HepG2 (cell line): ENCODE measurements around the gene APOL4. TPM values are rescaled to one million over a fixed set of nuclear protein-coding genes. Genes with fewer than 3 reads are reported as not detected.

ENCODE experiments used
- GABPB1 ChIP-seq: IDR thresholded peaks from 2 replicates; pipeline ENCODE4 v1.6.1; 2016; ENCODE audit warnings: mild to moderate bottlenecking, missing genetic modification reagents, moderate library complexity, missing compliant biosample characterization
- POLR2AphosphoS2 ChIP-seq: IDR thresholded peaks from 2 replicates; pipeline ENCODE4 v1.6.1; 2011; ENCODE audit warnings: low read depth, low read length, improper control_type of control experiment
- SALL1 ChIP-seq: sonication (generic); formaldehyde crosslinking; IDR thresholded peaks from 2 replicates; pipeline ENCODE4 v1.8.0; 2022; ENCODE audit warnings: mild to moderate bottlenecking, missing genetic modification reagents
- SMC3 ChIP-seq: IDR thresholded peaks from 2 replicates; pipeline ENCODE4 v1.6.1; 2011; ENCODE audit warnings: low read length, improper control_type of control experiment
- SP140L ChIP-seq: sonication (generic); formaldehyde crosslinking; IDR thresholded peaks from 2 replicates; pipeline ENCODE4 v1.4.0; 2020; ENCODE audit warnings: missing genetic modification reagents, borderline replicate concordance
- YY1 ChIP-seq: IDR thresholded peaks from 2 replicates; pipeline ENCODE4 v1.6.1; 2011; ENCODE audit warnings: low read length, low read depth, moderate library complexity, mild to moderate bottlenecking; ENCODE audit not compliant: insufficient read depth, insufficient replicate concordance
- ZFP36L1 ChIP-seq: sonication (generic); formaldehyde crosslinking; IDR thresholded peaks from 2 replicates; pipeline ENCODE4 v1.8.0; 2022; ENCODE audit warnings: mild to moderate bottlenecking, missing genetic modification reagents, moderate library complexity
- ZNF670 ChIP-seq: sonication (generic); formaldehyde crosslinking; IDR thresholded peaks from 2 replicates; pipeline ENCODE4 v1.8.0; 2022; ENCODE audit warnings: mild to moderate bottlenecking, missing genetic modification reagents, borderline replicate concordance
- polyA plus RNA-seq, 8 experiments: library from polyadenylated mRNA; depleted of rRNA in 3 of 8; stranded (reverse) in 7 of 8; unstranded in 1 of 8; fragments of >200 nt; fragmentation: Illumina TruSeq in 4 of 8; extraction: Trizol in 4 of 8; gene quantifications; 2 replicates each; pipeline versions ENCODE4 v1.2.1 to v1.2.3, GENCODE V29; 2011 to 2016; ENCODE audit warnings: low read depth in 4 of 8, missing spikeins in 1 of 8, mixed read lengths in 1 of 8; ENCODE audit not compliant: insufficient read depth in 1 of 8
- total RNA-seq, 5 experiments: library from RNA; depleted of rRNA; stranded (reverse); fragments of >200 nt; fragmentation: Illumina TruSeq; extraction: Trizol; gene quantifications; 2 replicates each; pipeline ENCODE4 v1.2.3, GENCODE V29; 2016; ENCODE audit warnings: low read depth in 1 of 5
- TF ChIP-seq, protein P1 (sequence below): sonication (generic); formaldehyde crosslinking; IDR thresholded peaks from 2 replicates; pipeline ENCODE4 v1.4.0; 2020; ENCODE audit warnings: missing genetic modification reagents, mild to moderate bottlenecking, borderline replicate concordance
- TF ChIP-seq, protein P2 (sequence below): sonication (generic); formaldehyde crosslinking; IDR thresholded peaks from 2 replicates; pipeline ENCODE4 v1.4.0; 2020; ENCODE audit warnings: mild to moderate bottlenecking, missing genetic modification reagents

APOL4 gene
- total and polyA plus RNA-seq, 2 of the 13 experiments (the other 11 are each of a cell fraction or from before 2014, with no cell fraction given): 0.77 to 2.8 TPM

DNA sequence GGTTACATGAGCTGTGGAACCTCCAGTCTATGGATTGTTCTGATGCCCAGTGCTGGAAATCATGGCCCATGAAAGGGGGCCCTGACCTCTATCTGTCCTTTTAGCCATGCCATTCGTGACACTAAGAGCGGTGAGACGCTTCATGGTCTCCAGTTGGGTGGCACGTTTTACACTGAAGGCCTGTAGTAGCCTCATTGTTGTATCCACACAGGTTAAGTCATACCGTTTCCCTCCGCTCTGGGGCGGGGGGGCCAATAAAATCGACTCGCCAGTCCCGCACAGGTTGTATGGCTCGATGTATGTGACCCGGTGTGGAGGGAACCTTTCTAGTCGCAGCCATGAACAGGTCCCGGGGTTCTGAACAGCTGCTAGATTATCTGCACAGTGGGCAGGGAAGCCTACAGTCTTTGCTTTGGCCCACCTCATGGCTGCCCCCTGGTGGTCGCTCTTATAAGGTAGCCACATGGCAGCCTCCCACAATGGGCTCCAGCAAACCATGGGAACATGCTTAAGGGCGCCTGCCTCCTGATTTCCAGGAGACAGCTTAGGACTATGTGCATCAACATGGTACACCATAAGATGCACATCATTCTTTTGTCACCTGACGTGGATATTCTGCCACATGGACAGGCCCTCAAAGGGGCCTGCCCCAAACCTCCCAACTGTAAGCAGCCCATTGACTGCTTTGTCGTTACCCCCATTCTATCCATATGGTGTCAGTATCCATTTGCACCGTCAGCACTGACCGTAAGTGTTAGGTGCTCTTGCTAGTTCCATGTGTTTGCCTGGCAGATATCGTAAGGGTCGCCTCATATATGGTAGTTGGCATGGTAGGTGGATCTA, 21.4 kb downstream of the APOL4 start (continued):
- peak; percentile 92 for TF ChIP-seq SMC3
- TF ChIP-seq ZFP36L1: no peak
- peak; percentile 48 for TF ChIP-seq YY1
- TF ChIP-seq, protein P1, sequence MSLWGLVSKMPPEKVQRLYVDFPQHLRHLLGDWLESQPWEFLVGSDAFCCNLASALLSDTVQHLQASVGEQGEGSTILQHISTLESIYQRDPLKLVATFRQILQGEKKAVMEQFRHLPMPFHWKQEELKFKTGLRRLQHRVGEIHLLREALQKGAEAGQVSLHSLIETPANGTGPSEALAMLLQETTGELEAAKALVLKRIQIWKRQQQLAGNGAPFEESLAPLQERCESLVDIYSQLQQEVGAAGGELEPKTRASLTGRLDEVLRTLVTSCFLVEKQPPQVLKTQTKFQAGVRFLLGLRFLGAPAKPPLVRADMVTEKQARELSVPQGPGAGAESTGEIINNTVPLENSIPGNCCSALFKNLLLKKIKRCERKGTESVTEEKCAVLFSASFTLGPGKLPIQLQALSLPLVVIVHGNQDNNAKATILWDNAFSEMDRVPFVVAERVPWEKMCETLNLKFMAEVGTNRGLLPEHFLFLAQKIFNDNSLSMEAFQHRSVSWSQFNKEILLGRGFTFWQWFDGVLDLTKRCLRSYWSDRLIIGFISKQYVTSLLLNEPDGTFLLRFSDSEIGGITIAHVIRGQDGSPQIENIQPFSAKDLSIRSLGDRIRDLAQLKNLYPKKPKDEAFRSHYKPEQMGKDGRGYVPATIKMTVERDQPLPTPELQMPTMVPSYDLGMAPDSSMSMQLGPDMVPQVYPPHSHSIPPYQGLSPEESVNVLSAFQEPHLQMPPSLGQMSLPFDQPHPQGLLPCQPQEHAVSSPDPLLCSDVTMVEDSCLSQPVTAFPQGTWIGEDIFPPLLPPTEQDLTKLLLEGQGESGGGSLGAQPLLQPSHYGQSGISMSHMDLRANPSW (CRISPR knock-in tag): no peak
- no peak for TF ChIP-seq SP140L (CRISPR knock-in tag)
- no peak for TF ChIP-seq POLR2AphosphoS2
- TF ChIP-seq, protein P2, sequence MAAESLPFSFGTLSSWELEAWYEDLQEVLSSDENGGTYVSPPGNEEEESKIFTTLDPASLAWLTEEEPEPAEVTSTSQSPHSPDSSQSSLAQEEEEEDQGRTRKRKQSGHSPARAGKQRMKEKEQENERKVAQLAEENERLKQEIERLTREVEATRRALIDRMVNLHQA: no peak
- no peak for TF ChIP-seq ZNF670 (CRISPR knock-in tag)
- TF ChIP-seq GABPB1: no peak
- TF ChIP-seq SALL1: peak; percentile 56; the same call in 1 of the 2 replicates
